G401.6 (cell line): Measurements from ENCODE around the gene AUTS2.

Source experiments
- FAIRE-seq: peaks from 2 replicates; lab custom pipeline; 2012; peaks lifted over from hg19 to GRCh38; lab: Jason Lieb, UNC

AUTS2 gene

DNA sequence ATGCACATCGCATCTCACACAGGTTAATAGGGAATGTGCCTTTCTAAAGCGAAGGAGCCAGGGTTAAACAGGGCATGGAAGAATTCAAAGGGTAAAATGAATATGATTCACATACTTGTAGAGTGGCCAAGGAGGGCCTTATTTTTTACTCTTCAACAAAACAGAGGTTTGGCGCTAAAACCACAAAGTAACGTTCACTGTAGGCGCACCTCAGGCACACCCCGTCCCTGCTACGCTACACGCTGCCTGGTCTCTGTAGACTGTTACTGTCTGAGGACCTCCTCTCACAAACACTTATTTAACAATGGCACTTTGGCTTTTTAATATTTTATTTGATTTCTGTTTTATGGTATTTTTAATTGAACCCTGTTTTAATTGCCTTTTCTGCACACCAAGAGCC lies 1071.6 kb downstream of the AUTS2 start:
- no peak for FAIRE-seq

DNA sequence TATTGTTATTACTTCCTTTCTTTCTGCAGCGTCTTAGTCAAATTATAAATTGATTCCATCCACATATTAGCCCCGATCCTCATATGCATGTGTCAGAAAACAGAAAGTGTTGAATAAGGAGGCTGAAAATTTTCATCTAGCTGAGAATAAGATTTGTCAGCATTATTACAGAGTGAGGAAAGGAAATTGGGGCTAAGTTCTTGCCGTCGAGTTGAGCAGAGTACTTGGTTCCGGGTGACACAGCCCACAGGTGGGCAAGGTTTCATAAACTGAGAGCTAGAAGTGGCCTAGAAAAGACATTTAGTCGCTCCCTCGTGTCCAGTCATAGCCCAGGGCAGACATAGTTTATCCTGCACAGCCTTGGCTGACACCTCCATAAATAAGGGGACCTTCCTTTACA lies 1072.0 kb downstream of the AUTS2 start:
- no peak for FAIRE-seq

DNA sequence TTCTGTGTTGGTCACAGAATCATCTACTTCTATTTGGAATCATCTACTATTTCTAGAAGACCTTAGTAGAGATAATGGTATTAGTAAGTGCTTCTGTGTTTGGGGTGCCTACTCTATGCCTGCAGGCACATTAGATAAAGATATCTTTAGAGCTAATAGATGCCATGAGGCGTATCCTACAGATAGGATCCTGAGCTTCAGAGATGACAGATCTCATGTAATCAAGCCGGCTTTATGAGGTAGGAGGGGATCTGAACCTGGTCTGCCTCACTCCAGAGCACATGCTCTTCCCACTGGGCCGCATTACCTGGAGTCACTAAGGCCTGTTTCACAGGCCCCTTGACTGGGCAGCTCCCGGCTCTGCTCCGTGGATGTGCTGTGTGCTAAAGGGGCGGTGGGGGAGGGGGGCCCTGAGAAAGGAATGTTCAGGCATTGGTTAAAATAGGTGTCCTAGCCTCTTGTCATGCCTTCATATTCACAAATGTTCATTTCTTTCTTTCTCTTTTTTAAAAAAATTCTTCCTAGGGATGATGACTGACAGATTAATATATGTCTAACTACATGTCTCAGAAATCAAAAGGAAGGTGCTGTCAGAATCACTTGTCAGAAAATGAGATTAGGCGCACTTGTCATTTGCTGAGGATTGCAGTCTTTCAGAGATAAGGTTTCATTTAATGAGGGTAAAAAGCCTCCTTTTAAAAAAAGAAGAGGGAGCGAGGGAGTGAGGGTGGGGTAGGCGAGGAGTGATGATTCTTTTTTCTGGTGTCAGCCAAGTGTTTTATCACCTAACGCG lies 1075.7 kb downstream of the AUTS2 start:
- FAIRE-seq = no peak

DNA sequence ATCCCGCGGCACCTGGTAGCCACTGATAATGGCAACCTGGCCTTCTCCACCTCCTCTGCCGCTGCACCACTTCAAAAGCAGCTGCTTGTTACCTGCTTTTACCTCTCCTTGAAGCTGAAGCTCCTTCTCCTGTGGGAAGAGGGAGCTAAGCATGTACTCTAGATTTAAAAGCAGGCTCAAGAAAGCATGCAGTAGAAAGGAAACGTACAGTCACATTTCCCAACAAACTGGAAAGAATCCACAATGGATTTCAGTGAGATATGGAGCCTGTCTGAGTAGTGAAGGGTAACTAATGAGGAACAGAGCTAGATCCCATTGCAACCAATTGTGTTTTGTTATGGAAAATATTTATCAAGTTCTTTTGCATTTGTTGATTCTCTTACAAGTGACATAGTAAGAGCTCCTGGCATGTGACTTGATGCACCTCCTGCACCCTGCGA lies 1076.3 kb downstream of the AUTS2 start:
- no peak for FAIRE-seq

DNA sequence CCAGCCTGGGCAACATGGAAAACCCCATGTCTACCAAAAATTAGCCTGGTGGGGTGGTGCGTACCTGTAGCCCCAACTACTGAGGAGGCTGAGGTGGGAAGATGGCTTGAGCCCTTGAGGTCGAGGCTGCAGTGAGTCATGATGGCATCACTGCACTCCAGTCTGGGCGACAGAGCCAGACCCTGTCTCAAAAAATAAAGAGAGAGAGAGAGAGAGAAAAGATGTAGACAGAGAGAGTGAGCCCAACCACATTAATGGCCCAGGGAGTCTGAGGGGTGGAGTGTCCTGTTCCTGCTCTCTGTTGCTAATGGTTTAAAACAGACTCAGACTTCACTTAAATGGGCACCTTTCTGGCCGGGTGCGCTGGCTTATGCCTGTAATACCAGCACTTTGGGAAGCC lies 1078.0 kb downstream of the AUTS2 start:
- FAIRE-seq = no peak

DNA sequence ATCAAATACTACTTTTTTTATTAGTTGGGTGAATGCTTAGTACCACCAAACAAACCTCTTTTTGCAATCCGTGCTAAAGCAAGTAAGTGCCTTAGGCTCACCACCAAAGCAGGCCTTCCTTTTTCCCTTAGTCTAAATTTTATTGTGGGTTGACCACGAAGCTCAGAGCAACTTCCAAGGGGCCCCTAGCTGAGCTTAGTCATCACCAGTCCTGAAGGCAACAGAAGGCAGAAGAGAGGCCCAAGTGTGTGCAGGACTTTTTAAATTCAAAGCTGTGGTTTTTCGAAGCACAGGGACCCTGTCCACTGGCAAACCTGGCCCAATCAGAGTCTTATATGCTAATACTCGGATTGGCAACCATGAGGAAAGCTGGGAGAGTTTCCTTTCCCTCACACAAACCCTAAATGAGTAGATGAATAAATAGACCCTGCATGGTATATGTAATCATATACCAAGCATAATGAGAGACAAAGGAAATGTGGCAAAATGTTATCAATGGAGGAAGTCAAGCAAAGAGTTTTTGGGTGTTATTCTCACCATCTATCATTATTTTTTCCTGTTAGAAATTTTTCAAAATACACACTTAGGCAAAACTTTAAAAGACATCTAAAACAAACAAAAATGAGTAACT lies 1080.5 kb downstream of the AUTS2 start:
- no peak for FAIRE-seq

DNA sequence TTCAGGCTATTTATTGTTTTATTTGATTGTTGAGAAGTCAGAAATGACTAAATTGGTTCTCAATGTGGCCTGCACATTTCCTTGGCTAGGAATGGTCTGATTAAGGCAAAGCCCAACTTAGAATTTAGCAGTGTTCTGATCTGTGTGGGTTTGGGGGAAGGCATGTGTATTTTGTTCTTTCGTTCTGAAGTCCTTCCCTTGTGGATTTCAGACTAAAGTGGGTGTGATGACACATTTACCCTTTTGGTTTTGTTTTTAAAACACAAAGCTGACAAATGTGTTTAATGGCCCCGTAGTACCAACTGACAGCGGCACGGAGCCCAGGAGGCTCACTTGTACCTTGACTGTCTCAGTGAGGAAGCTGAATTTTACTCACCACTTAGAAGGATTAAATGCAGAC lies 1081.4 kb downstream of the AUTS2 start:
- FAIRE-seq = no peak

DNA sequence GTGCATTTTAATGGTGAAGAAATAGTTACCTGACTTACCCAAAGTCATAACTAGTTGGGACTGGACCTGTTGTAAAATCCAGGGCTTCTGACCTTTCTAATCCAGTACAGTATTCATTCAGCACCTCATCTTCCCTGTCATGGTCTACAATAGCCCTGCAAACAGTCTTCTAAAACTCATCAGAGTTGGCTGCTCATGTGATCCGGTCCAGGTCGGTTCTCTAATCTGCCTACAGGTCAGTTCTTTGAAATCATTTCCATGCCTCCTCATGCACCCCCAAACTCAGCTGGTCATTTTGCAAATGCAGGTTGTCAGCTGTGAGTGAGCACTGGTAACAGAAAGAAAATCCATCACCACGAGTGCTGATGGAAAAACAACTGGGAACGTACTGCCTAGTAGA lies 1082.0 kb downstream of the AUTS2 start:
- no peak for FAIRE-seq

DNA sequence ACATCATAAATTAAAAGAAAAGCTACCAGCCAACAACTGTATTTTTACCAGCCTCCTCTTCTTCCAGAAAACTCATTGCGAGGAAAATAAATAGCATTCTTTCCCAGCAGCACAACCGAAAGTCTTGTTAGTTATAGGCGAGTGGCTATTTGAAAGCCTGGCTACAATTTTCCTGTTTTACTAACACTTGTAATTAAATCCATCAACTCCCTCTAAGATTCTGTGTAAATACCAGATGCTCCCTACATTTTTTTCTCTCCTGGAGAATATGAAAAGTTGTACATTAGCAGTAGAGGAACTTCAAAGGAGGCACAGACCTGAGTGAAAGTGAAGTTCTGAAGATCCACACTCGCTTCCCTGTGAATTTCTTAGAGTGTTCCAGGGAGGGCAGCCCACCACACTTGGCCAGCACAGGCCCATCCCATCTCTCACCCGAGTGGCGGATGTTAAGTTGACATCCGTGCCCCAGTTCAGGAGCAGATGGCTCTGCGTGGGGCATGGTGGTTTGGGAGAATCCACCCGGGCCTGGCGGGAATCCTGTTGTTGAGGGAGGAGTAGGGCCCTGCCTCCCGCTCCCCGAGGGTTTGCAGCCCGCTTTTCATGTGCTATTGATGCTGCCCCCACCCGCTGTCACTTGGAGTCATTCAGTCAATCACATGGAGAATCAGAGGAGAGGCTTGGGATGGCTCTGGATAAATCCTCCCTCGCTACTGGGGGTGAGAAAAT lies 1082.6 kb downstream of the AUTS2 start:
- no peak for FAIRE-seq

DNA sequence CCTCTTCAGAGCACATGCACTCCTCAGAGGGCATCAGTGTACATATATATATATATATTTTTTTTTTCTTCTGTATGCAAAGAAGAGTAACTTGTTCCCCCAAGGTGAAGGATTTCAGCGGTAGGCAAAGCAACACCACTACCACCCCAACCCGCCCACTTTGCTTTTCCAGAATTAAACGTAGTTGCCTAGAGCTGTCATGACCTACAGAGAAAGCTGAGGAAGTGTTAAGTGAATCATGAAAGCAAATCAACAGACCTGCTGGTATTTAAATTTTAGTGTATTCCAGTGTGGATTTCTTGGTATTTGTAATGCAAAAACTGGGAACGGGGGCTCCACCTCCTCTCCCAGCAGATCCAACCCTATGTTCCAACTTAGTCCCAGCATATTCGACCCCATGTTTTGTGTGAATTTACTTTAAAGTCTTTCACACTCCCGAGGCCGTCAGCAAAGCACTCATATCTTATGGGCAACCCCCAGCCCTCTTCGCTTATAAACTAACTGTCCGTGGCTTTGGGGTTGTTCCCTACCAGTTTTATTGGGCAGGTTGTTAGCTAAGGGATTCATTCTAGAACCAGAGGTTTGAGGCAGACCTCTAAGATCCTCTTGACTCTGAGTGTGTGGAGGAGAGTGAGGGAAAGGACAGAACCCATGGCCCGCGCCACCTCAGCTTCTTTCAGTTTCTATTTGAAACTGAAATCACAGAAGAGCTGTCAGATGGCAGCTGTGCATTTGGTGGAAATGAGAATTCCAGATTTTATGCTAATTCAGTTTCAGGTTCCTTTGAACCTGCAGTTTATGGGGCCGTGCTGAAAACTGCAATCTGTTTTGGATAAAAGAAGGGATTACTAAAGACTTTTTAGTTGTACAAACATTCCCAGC lies 1083.4 kb downstream of the AUTS2 start:
- FAIRE-seq = no peak

DNA sequence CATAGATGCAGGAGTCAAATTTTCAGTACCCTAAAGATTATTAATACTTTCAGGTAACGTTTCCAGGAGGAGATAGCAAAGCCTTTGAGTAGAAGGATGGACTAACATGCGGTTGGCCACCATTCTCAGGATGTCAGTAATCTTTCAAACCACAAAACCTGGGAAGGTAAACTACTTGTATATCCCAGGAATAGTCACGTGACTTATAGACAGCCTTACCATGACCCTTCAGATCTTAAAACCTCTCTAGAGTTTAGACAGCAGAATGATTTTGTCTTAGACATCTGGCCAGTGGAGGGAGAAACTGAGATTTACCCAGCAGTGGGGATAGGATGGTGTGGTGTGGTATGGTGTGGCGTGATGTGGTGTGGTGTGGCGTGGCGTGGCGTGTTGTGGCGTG lies 1085.9 kb downstream of the AUTS2 start:
- FAIRE-seq = no peak

DNA sequence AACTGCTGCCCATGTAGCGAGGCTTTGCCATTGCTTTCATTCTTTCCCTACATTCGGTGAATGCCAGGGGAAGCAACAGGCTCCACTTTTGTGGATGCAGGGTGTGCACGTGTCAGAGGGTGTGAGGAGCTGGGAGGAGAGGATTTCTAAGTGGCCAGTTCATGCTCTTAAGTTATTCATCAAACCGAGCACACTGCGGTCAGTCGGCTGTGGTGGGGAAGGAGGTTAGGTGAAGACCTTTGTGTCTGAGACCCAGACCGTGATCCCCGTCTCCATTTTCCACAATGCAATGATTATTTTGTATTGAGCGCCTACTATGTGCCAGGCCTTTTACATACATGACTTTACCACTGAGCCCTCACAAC lies 1095.0 kb downstream of the AUTS2 start:
- no peak for FAIRE-seq

DNA sequence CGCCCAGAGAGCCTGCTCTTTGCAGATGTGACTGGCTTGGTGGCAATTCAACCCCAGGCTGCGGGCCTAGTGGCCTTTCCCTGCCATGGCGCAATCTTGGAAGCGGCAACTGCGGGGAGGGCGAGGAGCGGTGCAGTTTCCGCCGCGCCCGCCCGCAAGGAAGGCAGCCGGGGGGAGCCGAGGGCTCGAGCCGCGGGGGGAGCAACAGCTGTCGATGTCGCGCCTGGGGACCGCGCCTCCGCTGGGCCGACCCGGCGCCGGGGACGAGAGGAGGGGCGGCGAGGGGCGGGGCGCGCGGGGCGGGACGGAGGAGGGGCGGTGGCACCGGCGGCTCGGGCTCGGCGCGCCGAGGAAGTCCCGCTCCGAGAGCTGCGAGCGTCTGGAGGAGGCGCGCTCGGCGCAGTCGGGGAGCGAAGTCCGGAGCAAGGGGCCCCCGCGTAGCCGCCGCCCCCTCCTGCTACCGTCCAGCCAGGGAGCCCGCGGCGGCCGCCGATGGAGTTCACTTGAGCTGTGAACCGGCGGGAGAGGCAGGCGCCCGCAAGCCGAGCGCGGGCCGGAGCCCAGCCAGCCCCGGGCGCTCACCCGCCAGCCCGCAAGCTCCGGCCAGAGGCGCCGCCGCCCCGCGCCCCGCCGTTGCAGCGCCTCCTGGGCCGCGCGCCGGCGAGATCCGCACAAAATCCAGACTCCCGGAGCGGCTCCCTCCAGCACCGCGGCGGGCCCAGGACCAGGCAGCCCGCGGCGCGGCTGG lies 1095.6 kb downstream of the AUTS2 start:
- FAIRE-seq = no peak

DNA sequence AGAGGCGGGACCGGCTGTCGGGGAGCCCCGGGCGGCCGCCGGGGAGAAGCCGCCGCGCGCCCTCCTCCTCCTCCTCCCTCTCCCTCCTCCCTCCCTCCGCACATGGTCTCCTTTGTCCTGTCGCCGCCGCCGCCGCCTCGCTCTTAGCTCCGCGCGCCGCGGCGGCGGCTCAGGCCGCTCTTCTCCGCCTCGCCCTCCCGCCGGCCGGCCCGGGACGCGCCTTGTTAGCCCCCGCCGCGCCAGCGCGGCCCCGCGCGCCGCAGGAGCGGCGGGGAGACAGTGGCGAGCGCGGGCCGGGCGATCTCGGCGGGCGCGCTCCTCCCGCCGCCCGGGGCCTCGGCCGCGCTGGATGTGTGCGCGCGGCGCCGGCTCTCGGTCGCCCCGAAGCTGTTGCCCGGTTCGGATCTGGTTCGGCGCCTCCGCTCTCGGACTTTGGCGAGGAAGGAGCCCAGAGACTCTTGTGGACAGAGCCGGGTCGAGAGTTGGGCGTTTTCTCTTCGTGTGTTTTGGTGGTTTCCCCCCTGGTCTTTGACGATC lies 1096.2 kb downstream of the AUTS2 start:
- no peak for FAIRE-seq

DNA sequence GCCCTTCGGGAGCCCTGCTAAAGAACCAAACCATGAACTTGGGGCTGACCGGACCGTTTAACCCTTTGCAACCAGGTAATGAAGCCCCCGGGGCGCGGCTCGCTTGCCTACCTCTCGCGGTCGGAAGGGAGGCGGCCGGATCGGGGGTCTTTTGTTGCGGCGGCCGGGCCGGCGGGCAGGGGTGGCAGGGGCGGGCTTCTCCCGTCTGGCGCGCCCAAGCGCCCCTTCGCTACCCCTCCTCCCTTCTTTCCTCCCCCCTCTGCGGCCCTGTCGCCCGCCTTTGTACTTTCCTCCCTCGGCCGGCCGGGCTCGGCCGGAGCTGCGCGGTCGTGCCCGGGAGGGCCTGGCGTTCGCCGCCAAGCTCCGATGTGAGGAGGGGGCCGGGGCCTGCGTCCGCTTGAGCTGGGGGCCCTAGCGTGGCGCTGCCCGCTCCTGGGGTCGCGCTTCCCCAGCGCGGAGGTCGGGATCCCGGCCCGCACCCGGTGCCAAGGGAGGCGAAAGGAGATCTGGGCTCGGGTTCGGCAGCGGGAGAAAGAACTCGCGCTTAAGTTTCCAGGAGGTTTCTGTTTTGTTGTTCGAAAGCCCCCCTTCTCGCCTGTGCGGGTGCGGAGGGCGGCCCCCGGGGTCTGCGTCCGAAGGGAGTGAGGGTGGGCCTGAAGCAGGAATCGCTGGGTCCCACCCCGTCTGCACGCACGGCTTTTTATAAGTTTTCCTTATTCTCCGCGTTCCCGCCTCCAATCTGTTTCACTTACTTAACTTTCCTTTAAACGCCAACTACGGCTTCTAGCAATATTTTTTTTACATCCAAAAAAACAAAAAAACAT lies 1096.9 kb downstream of the AUTS2 start:
- FAIRE-seq = no peak

DNA sequence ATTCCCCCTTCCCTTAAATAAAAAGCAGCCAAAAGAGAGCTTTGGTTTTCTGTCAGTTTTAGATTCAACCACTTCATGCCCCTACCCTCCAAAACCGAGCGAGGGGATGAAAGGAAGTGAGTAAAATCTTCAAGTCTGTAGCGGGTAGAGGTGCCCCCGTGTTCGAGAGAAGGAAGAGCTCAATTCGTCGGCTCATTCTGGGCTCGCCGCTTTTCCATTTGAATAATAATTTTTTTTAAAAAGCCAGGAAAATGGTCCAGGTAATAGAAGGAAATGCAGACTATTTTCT lies 1097.5 kb downstream of the AUTS2 start:
- FAIRE-seq = no peak

DNA sequence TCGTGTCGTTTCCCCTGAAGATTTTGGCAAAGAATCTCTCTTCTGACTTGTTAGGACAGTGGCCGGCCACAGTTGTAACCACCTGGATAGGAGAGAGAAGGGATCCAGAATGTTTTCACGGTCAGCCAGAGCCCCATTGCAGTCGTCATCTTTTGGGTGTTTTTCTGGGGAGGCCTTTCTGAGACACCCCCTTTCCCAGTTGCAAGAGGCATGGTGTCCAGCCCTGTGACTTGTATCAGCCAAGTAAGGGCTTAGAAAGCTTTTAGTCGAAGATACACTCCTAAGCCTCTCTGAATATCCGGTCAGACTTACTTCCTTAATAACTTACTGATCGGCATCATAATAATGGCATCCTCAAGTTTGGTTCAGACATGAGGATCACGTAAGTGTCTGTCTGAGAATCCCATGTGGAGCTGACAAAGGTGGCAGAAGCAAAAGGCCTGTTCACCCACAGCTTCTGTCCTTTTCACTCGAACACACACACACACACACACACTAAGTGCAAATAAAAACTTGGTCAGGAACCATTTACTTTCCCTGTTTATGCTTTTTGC lies 1098.0 kb downstream of the AUTS2 start:
- no peak for FAIRE-seq

DNA sequence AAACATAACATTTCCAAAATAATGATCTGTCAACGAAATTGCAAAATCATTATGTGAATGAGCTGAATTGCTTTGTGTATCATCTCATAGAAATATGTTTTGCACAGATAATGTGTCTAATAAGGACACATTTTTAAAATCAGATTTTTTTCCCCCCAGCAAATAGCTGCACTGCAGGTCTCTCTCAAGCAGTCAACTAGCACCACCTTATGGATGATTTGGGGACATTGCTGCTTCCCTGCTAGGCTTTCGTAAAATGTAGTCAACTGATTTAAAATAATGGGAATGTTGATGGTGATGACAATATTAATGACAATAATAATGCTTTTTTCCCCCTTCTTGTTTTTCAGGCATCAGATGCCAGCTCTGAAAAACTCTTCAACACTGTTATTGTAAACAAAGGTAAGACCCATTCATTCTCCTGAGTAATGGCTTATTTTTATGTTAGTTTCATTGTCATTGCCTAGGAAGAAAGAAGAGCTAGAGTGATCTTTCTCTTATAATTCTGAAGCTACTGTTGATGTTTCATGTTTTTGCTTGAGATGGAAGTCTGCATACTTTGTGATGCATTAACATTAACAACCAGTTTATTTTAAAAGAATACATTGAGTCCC lies 1100.1 kb downstream of the AUTS2 start:
- no peak for FAIRE-seq

DNA sequence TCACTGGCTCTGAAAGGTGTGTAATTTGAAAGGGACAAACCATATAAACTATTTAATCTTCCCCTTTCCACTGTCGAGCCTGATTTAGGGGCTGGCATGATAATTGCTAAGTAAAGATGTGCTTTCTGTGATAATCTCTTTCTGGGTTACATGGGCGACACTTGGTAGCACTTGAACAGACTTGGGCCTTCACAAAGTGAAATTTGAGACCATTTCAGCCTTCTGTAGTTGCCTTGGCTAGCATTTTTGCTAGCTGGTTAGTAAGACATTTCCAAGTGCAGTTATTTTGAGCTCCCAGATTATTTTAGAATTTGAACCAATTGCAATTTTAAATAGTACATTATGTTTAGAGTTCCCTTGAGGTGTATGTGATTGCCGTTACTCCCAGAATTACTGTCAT lies 1101.0 kb downstream of the AUTS2 start:
- no peak for FAIRE-seq
